GM12864 (cell line): Measurements from ENCODE around the gene CDH4.

ENCODE experiments used
- DNase-seq: peaks from one replicate; pipeline ENCODE4 v3.0.0-alpha.2; 2011; ENCODE audit warnings: low read depth
- H3K4me3 ChIP-seq: 2 replicates; pipeline ENCODE4 v1.5.1; 2011; ENCODE audit warnings: mild to moderate bottlenecking, low read depth, low read length, control low read depth
- CTCF ChIP-seq: IDR thresholded peaks from 2 replicates; pipeline ENCODE4 v1.5.1; 2011; ENCODE audit warnings: low read depth, mild to moderate bottlenecking, moderate library complexity, low read length, control low read depth, inconsistent platforms; ENCODE audit errors: missing control alignments

CDH4 gene

DNA sequence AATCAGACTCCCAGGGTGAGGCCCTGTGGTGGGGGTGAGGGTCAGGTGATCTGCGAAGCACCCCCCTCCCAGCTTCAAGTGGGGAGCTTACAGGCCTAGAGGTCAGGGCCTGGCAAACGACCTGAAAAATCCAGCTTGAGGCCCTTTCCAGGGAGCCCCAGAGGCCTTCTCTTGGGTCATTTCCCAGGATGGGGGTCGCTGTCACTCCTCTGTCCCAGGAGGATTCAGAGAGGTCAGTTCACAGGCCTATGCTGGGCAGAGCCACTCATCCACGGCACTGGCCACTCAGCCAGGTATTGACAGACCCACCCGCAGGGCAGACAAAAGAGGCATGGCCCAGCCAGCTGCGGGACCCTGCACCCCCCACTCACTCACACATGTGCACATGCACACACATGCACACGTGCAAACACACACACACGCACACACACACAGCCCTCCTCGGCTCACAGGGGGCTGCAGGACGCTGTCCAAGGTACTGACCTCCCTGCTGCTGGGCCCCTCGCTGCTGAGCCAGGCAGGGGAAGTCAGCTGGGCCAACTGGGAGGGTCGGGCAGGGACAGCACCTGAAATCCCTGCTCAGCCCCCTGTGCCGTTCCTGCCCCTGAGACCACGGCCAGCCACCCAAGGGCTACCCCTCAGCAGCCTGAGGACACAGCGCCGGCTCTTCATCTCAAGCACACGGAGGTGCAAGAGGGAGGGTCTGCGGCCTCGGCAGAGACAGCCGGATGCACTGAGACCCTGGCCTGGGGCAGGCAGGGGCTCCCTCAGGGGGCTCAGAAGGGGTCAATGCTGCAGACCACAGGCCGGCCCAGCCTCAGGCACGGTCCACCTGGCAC lies 699.9 kb downstream of the CDH4 start:
- no peak overlapping the region for H3K4me3 ChIP-seq
- DNase-seq = no peak
- TF ChIP-seq CTCF = no peak

DNA sequence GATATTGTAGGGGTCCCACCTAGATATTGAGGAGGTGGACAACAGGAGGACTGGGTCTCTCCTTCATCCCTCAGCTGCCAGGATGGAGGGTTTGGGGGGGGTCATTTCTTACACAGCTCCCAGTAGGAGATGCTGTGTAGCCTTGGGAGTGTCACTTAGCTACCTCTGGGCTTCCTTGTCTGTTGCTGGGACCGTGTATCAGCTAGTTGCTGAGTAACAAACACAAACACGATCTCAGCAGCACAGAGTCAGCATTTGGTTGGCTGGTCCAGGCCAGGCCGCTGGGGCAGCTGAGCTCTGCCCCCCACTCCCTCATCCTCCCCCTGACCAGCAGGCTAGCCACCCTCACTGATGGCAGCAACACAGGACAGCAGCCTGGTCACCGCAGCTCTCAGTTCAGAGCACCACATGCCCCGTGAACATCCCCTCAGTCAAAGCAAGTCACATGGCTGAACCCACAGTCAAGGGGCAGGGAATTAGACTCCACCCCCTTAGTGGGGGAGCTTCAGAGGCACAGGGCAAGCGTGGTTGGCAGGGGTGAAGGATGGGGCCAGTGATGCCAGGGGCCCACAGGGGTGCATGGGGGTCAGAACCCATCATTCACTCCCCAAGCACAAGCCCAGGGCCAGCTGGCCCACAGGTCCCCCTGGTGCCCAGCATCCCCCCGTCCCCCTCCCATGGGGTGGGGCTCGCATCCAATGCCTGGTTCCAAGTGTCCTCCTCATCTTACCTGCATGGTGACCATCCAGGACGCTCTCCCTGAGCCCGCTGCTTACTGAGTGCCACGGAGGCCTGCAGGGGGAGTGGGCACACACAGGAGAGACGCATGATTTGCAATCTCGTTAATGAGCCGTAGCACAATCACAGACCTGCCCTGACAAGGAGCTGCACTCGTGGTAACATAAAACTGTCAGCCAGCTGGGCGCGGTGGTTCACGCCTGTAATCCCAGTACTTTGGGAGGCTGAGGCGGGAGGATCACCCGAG lies 701.3 kb downstream of the CDH4 start:
- no peak for TF ChIP-seq CTCF
- DNase-seq = no peak
- H3K4me3 ChIP-seq = no peak overlapping the region

- no peak overlapping the region for H3K4me3 ChIP-seq
- DNase-seq = no peak
- TF ChIP-seq CTCF = no peak
Measured at GRCh38 chr20:61954276-61955021, 702.4 kb downstream of the CDH4 start.

DNA sequence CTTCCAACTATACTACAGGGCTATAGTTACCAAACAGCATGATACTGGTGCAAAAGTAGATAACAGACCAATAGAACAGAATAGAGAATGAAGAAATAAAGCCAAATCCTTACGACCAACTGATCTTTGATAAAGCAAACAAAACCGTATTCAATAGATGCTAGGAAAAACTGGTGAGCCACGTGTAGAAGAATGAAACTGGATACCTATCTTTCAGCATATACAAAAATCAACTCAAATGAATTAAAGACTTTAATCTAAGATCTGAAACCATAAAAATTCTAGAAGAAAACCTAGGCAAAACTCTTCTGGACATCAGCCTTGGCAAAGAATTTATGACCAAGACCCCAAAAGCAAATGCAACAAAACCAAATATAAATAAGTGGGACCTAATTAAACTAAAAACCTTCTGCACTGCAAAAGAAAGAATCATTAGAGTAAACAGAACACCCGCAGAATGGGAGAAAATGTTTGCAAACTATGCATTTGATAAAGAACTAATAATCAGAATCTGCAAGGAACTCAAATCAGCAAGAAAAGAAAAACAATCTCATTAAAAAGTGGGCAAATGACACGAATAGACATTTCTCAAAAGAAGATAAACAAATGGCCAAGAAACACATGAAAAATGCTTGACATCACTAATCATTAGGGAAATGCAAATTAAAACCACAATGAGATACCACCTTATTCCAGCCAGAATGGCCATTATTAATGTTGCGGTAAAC lies 703.8 kb downstream of the CDH4 start:
- TF ChIP-seq CTCF = no peak
- no peak overlapping the region for H3K4me3 ChIP-seq
- no peak for DNase-seq

DNA sequence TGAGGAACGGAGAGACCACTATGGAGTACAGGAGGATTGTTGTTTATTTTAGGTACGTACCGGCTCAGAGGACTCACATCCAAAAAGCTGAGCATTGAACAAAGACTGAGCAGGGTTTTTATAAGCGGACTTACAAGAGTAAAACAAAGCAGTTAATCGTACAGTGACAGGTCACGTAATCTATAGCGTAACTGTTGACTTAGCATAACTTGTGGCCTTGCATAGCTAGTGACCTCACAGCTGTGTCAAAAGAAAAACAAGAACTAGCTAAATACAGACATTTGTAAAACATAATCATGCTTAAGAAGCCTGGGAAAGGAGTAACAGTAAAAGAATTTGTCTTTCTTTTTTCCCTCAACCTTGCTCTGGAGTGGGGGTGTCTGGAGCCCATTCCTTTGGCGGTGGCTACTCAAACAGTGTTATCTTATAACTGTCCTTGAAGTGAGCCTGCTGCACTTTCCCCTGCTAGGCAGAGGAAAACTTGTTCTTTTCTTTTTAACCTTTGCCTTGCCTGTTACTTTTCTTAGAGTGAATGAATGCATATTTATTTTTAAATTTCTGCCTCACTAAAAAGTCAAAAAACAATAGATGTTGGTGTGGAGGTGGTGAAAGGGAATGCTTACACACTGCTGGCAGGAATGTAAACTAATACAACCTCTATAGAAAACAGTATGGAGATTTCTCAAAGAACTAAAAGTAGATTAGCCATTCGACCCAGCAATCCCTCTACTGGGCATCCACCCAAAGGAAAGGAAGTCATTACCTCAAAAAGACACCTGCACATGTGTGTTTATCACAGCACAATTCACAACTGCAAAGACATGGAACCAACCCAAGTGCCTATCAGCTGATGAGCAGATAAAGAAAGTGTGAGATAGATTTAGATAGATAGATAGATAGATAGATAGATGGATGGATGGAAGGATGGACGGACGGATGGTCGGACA lies 704.6 kb downstream of the CDH4 start:
- H3K4me3 ChIP-seq = no peak overlapping the region
- TF ChIP-seq CTCF = no peak
- no peak for DNase-seq
